H1 (cell line): ENCODE data around the gene NPSR1. TPM values are rescaled to one million over a fixed set of nuclear protein-coding genes. Genes with fewer than 3 reads are reported as not detected.

Experiments
- BACH1 ChIP-seq: IDR thresholded peaks from 2 replicates; pipeline ENCODE4 v1.6.1; 2012; ENCODE audit warnings: low read length, improper control_type of control experiment
- CBX8 ChIP-seq: fragments of 300-800, 300-1000 bp; sonication (generic); IDR thresholded peaks from 2 replicates; pipeline ENCODE4 v1.7.1; 2016; ENCODE audit warnings: low read depth, low read length, borderline replicate concordance
- CREB1 ChIP-seq: IDR thresholded peaks from 2 replicates; pipeline ENCODE4 v1.6.1; 2012; ENCODE audit warnings: inconsistent platforms
- KDM4A ChIP-seq: IDR thresholded peaks from one replicate; pipeline ENCODE4 v1.7.1; 2012; ENCODE audit warnings: low read depth, mild to moderate bottlenecking, moderate library complexity, low read length, inconsistent platforms; ENCODE audit not compliant: severe bottlenecking
- SP4 ChIP-seq: IDR thresholded peaks from 2 replicates; pipeline ENCODE4 v1.6.1; 2012; ENCODE audit warnings: low read length, inconsistent platforms
- polyA plus RNA-seq, 7 experiments: library from polyadenylated mRNA; depleted of rRNA in 3 of 7; stranded (reverse) in 5 of 7; unstranded in 2 of 7; fragments of >200 nt in 5 of 7; fragments of 200-250 nt in 2 of 7; gene quantifications; 1 replicate in 5 of 7; 2 replicates in 1 of 7; 4 replicates in 1 of 7; pipeline versions ENCODE4 v1.2.1 to v1.2.3, GENCODE V29; 2011 to 2013; ENCODE audit warnings: missing spikeins in 2 of 7, mixed read lengths in 2 of 7
- total RNA-seq: library from RNA; stranded (reverse); fragmentation: NEBNext Ultra II Directional; extraction: Animal tissue kit (Norgen Biotek cat#: 25700); gene quantifications from 2 replicates; pipeline ENCODE4 v1.2.1, GENCODE V29; 2021

Gene NPSR1
- total and polyA plus RNA-seq, 2 of the 8 experiments (the other 6 are each of a cell fraction or from before 2014, with no cell fraction given), result not detected

- no peak for TF ChIP-seq KDM4A
- no peak for TF ChIP-seq SP4
- no peak for TF ChIP-seq CREB1
- no peak for TF ChIP-seq CBX8
- no peak for TF ChIP-seq BACH1
Observed at GRCh38 chr7:34740840-34741239, 82.8 kb downstream of the NPSR1 start (continued).
